Neuronal stem cell (in vitro differentiated cells): ENCODE measurements around the gene GZMM.

Experiments
- DNase-seq: peaks from one replicate; pipeline ENCODE4 v3.0.0-alpha.2; 2013; ENCODE audit warnings: low spot score
- H2AFZ ChIP-seq: one replicate; pipeline ENCODE4 v1.6.1; 2013; ENCODE audit warnings: mild to moderate bottlenecking, low read length, inconsistent platforms
- H2AK5ac ChIP-seq: 2 replicates; pipeline ENCODE4 v1.6.1; 2013; ENCODE audit warnings: low read depth, mild to moderate bottlenecking, inconsistent platforms, low read length, moderate library complexity, mixed read lengths
- H2BK120ac ChIP-seq: 2 replicates; pipeline ENCODE4 v1.6.1; 2013; ENCODE audit warnings: low read depth, mild to moderate bottlenecking, inconsistent platforms, low read length, moderate library complexity, mixed read lengths
- H2BK12ac ChIP-seq: one replicate; pipeline ENCODE4 v1.6.1; 2013; ENCODE audit warnings: low read length, inconsistent platforms
- H2BK15ac ChIP-seq: 2 replicates; pipeline ENCODE4 v1.6.1; 2013; ENCODE audit warnings: mild to moderate bottlenecking, low read length, inconsistent platforms, mixed read lengths
- H2BK5ac ChIP-seq: one replicate; pipeline ENCODE4 v1.6.1; 2013; ENCODE audit warnings: inconsistent platforms, mild to moderate bottlenecking, low read length, moderate library complexity
- H3K14ac ChIP-seq: one replicate; pipeline ENCODE4 v1.6.1; 2013; ENCODE audit warnings: low read length, inconsistent platforms
- H3K18ac ChIP-seq: 2 replicates; pipeline ENCODE4 v1.6.1; 2013; ENCODE audit warnings: low read length, inconsistent platforms
- H3K23ac ChIP-seq: 2 replicates; pipeline ENCODE4 v1.6.1; 2013; ENCODE audit warnings: low read depth, mild to moderate bottlenecking, mixed read lengths, low read length, inconsistent platforms; ENCODE audit not compliant: poor library complexity
- H3K27ac ChIP-seq: replicated peaks from 3 replicates; pipeline ENCODE4 v1.5.1; 2013; ENCODE audit warnings: low read length, inconsistent platforms
- H3K27me3 ChIP-seq, 3 experiments: 2 replicates each; pipeline ENCODE4 v1.6.1; 2013; ENCODE audit warnings: low read length in 3 of 3, mild to moderate bottlenecking in 2 of 3, inconsistent platforms in 1 of 3, low read depth in 1 of 3, mixed read lengths in 1 of 3, moderate library complexity in 1 of 3; ENCODE audit not compliant: control insufficient read depth in 3 of 3, insufficient read depth in 3 of 3
- H3K36me3 ChIP-seq, 2 donors: replicated peaks in 1 of 2; 2 replicates each; pipeline ENCODE4 v1.6.1; 2013; ENCODE audit warnings: low read length in 2 of 2; ENCODE audit not compliant: control insufficient read depth in 2 of 2, insufficient read depth in 2 of 2
- H3K4ac ChIP-seq: 2 replicates; pipeline ENCODE4 v1.6.1; 2013; ENCODE audit warnings: inconsistent platforms, mild to moderate bottlenecking, low read length, moderate library complexity
- H3K4me1 ChIP-seq, 2 donors: 1 replicate in 1 of 2; 2 replicates in 1 of 2; pipeline ENCODE4 v1.6.1; 2013; ENCODE audit warnings: low read length in 2 of 2, low read depth in 1 of 2; ENCODE audit not compliant: control insufficient read depth in 2 of 2, insufficient read depth in 1 of 2
- H3K4me2 ChIP-seq: one replicate; pipeline ENCODE4 v1.6.1; 2013; ENCODE audit warnings: mild to moderate bottlenecking, low read length, inconsistent platforms; ENCODE audit not compliant: insufficient read depth, poor library complexity, severe bottlenecking
- H3K4me3 ChIP-seq, 2 donors: 2 replicates each; pipeline ENCODE4 v1.5.1; 2013; ENCODE audit warnings: low read length in 2 of 2, mild to moderate bottlenecking in 2 of 2, inconsistent platforms in 1 of 2, moderate library complexity in 1 of 2
- H3K79me1 ChIP-seq: one replicate; pipeline ENCODE4 v1.6.1; 2013; ENCODE audit warnings: low read depth, mild to moderate bottlenecking, inconsistent platforms, low read length, moderate library complexity
- H3K9ac ChIP-seq: one replicate; pipeline ENCODE4 v1.6.1; 2013; ENCODE audit warnings: mild to moderate bottlenecking, low read depth, low read length, inconsistent platforms; ENCODE audit not compliant: poor library complexity
- H3K9me3 ChIP-seq, 2 donors: replicated peaks in 1 of 2; 2 replicates each; pipeline versions ENCODE3 to v1.6.1; 2013; ENCODE audit warnings: low read length in 2 of 2, mild to moderate bottlenecking in 2 of 2, inconsistent platforms in 1 of 2, low read depth in 1 of 2, mixed read lengths in 1 of 2, moderate library complexity in 1 of 2; ENCODE audit not compliant: control insufficient read depth in 2 of 2, insufficient read depth in 1 of 2
- H4K8ac ChIP-seq: one replicate; pipeline ENCODE4 v1.6.1; 2013; ENCODE audit warnings: low read depth, mild to moderate bottlenecking, inconsistent platforms, low read length, moderate library complexity
- H4K91ac ChIP-seq: one replicate; pipeline ENCODE4 v1.6.1; 2013; ENCODE audit warnings: low read length, low read depth, mild to moderate bottlenecking, inconsistent platforms; ENCODE audit not compliant: poor library complexity
- WGBS, 2 donors: extraction: QIAGEN DNeasy Blood & Tissue Kit; methylation state at CpG; one replicate each; pipeline ENCODE4 v1.1.7; 2013; ENCODE audit warnings: missing lambda C conversion rate in 2 of 2, mixed read lengths in 1 of 2; ENCODE audit not compliant: insufficient read length in 2 of 2, insufficient replicate concordance in 1 of 2; ENCODE audit errors: extremely low coverage in 2 of 2; 5-methylcytosine and 5-hydroxymethylcytosine counted together

The GZMM gene

GRCh38 chr19:582497-583197, 38.8 kb downstream of the GZMM start:
- H3K9ac ChIP-seq, result no peak overlapping the region
- H4K91ac ChIP-seq, result no peak overlapping the region
- no peak overlapping the region for H2BK5ac ChIP-seq
- no peak overlapping the region for H2BK15ac ChIP-seq
- H3K4me3 ChIP-seq, result no peak overlapping the region
- H2BK12ac ChIP-seq, result no peak overlapping the region
- WGBS, 2 donors, result no CpG with 5 or more reads among the region's 31 CpGs
- H3K79me1 ChIP-seq, result peaks cover 24% of the 10 kb centered on the region
- H3K4me1 ChIP-seq, result peaks cover 0 to 2% of the 10 kb centered on the region in 2 donors
- H3K9me3 ChIP-seq, result no peaks in the 10 kb centered on the region
- H3K4me2 ChIP-seq, result no peak overlapping the region
- DNase-seq, result no peak
- H3K18ac ChIP-seq, result no peak overlapping the region
- no peak overlapping the region for H2AK5ac ChIP-seq
- H3K27ac ChIP-seq, result no peak overlapping the region
- H2AFZ ChIP-seq, result no peak overlapping the region
- H4K8ac ChIP-seq, result no peak overlapping the region
- H3K23ac ChIP-seq, result no peak overlapping the region
- no peak overlapping the region for H2BK120ac ChIP-seq
- H3K4ac ChIP-seq, result no peak overlapping the region
- peaks cover 44 to 52% of the 10 kb centered on the region in 2 donors for H3K36me3 ChIP-seq
- H3K27me3 ChIP-seq, result no peaks in the 10 kb centered on the region
- no peak overlapping the region for H3K14ac ChIP-seq

GRCh38 chr19:583198-583967, 39.5 kb downstream of the GZMM start:
- Histone ChIP-seq H3K18ac (peak overlapping the region; percentile 80), H3K4me2 (no peak overlapping the region), H2BK15ac (no peak overlapping the region), H3K14ac (no peak overlapping the region), H3K23ac (peak overlapping the region; percentile 78), H3K9ac (peak overlapping the region; percentile 70), H4K8ac (no peak overlapping the region), H3K36me3 (peaks cover 37 to 45% of the 10 kb centered on the region in 2 donors), H2AFZ (no peak overlapping the region), H3K4ac (no peak overlapping the region), H3K4me3 (no peak overlapping the region), H3K27me3 (peaks cover 1 to 5% (median 4%) of the 10 kb centered on the region in 3 experiments), H2BK120ac (peak overlapping the region; percentile 61), H4K91ac (no peak overlapping the region), H2BK5ac (no peak overlapping the region), H3K4me1 (peaks cover 0 to 4% of the 10 kb centered on the region in 2 donors), H3K27ac (peak overlapping the region; percentile 66), H3K9me3 (no peaks in the 10 kb centered on the region), H2AK5ac (no peak overlapping the region), H3K79me1 (peaks cover 21% of the 10 kb centered on the region), H2BK12ac (no peak overlapping the region)
- WGBS, 2 donors, result no CpG with 5 or more reads among the region's 27 CpGs
- no peak for DNase-seq

- no peak for DNase-seq
- Histone ChIP-seq H3K14ac (no peak overlapping the region), H3K27ac (peak overlapping the region; percentile 66)
These were observed 40.1 kb downstream of the GZMM start for GRCh38 chr19:583968-584239.

More at GRCh38 chr19:583968-584239, 40.1 kb downstream of the GZMM start:
- no peak overlapping the region for H4K91ac ChIP-seq
- no peak overlapping the region for H3K4ac ChIP-seq
- peak overlapping the region; percentile 61 for H2BK120ac ChIP-seq
- peaks cover 3 to 6% of the 10 kb centered on the region in 2 donors for H3K4me1 ChIP-seq
- H3K36me3 ChIP-seq, result peaks cover 35 to 42% of the 10 kb centered on the region in 2 donors
- no peak overlapping the region for H4K8ac ChIP-seq
- H2BK12ac ChIP-seq, result peak overlapping the region; percentile 73
- no peak overlapping the region for H2AFZ ChIP-seq
- peak overlapping the region; percentile 11 for H3K4me2 ChIP-seq
- no peak overlapping the region for H3K4me3 ChIP-seq
- WGBS, 2 donors, result no CpG with 5 or more reads among the region's 5 CpGs
- H3K9ac ChIP-seq, result no peak overlapping the region
- H2AK5ac ChIP-seq, result peak overlapping the region; percentile 56
- peaks cover 6 to 10% (median 10%) of the 10 kb centered on the region in 3 experiments for H3K27me3 ChIP-seq
- peaks cover 21% of the 10 kb centered on the region for H3K79me1 ChIP-seq
- H3K23ac ChIP-seq, result peak overlapping the region; percentile 78
- H3K18ac ChIP-seq, result peak overlapping the region; percentile 80
- peak overlapping the region; percentile 24 for H2BK5ac ChIP-seq
- H2BK15ac ChIP-seq, result no peak overlapping the region
- H3K9me3 ChIP-seq, result no peaks in the 10 kb centered on the region
